Activated CD8-positive, alpha-beta memory T cell treated with anti-CD3 and anti-CD28 coated beads, Interleukin-2, amount 50 U/mL, for 4 hours (primary cell): ENCODE results near the gene TEKT3.

Experiments used
- DNase-seq: peaks from one replicate; pipeline ENCODE4 v3.0.0-alpha.2; 2020

The TEKT3 gene

DNA sequence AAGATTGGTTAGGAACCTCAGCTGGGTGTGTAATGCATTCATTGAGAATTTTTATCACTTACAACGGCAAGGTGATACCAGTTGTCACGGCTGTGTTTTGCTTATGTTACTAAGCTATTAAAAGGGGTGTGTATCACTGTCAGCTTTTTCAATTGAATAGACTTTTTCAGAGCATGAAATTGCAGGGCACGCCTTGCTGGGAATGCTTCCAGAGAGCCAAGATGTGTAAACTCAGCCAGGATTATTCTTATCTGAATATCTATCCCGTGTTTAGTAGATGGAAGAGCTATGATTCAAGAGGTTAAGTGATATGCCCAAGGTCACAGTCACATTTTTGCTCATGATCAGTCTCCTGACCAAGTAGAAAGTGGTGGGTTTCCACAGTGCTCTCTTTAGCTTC, 6.6 kb upstream of the TEKT3 start:
- DNase-seq = no peak

GRCh38 chr17:15346066-15346595, 4.7 kb upstream of the TEKT3 start:
- no peak for DNase-seq

GRCh38 chr17:15343749-15344148, 2.4 kb upstream of the TEKT3 start:
- DNase-seq = no peak

DNA sequence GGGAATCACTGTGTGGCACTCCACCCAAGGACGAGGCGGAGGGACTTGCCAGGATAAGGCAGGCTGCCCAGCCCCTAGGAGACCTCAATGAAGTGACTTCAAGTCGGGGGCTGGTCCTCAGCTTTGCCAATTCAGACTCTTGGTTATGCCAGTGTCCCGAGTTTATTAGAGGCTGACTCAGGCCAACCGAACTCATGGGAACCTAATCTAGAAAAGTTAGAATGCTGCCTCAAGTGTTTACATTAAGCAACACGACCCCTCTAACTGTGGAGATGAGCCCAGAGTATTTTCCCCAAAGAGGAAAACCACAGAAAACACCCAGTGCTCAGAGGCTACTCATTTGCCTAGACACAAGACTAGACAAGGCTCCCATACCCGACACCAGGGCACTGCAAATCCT, 1.1 kb upstream of the TEKT3 start:
- DNase-seq = no peak

GRCh38 chr17:15341966-15342365, 569 bp upstream of the TEKT3 start:
- DNase-seq = no peak

- DNase-seq = no peak
Measured at GRCh38 chr17:15340966-15341365, 431 bp downstream of the TEKT3 start.

GRCh38 chr17:15335446-15335845, 6.0 kb downstream of the TEKT3 start:
- DNase-seq = no peak

DNA sequence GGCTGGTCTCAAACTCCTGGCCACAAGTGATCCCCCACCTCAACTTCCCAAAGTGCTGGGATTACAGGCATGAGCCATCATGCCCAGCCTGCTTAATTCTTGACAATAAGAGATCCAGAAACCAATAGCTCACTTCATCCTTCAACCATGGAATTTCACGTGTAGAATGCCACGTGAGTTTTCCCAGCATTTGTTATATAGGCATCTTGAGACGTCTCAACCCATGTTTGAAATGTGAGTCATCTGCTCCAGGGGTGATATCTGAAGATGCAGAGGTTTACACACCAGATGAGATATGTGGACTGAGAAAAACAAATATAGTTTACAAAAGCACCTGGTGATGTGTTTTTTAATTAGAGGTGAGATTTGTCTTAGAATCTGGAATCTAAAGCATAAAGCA, 7.1 kb downstream of the TEKT3 start:
- no peak for DNase-seq

DNA sequence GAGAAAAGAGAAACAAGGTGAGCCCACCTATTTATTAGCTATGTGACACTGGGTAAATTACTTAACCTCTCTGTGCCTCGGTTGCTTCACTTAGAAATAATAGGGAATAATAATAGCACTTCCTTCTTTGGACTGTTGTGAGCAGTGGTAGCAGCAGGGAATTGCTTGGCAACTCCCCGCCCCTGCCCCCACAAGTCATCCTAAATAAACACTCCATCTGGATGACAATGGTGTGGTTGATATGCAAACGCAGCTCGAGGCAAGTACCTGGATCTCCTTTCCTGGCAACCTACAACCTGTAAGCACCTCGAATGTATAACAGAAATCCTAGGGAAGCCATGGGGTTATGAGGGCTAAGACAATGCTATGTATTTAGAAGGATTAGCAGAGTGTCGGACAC, 9.1 kb downstream of the TEKT3 start:
- no peak for DNase-seq

DNA sequence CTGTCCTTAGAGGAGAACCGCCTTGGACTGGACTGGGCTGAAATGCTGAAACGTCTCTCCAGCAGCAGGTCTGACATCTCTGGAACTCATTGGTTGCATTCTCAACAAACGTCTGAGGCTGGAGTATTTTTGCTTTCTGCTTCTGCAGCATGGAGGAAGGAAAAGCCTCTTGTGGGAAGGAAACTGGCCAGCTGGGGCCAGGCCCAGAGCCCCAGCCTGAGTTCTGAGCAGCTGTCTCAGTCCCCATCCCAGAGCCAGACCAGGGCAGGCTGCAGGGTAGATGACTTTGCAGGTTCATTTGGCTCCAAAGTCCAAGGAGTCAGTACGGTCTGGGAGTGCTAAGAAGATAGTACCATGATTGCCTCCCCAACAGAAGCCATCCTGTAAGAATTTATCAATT, 18.3 kb downstream of the TEKT3 start:
- no peak for DNase-seq

GRCh38 chr17:15321556-15322251, 19.7 kb downstream of the TEKT3 start:
- no peak for DNase-seq

DNA sequence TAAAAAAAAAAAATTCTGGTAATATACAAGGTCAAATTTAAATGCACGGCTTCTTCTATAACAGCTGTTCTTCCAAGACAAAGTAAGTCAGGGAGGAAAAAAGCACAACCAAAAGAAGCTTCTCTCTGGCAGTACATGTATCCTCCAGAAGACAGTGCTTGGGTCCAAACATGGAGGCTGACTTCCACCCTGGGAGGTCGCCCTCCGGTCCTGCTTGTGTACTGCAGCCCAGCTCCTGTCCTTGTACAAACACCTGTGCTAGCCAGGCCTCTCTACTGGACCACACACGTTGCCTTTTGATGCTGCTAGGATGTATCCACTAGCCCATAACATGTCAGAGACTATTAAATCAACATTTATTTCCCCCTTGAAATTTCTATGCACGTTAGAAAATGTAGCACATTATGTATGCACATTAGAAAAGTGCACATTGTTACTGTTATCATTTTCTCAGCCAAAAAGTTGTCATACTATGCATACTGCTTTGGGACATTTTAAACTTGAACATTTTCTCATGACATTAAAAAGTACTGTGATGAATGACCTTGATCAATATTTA, 21.9 kb downstream of the TEKT3 start:
- no peak for DNase-seq

GRCh38 chr17:15311996-15312395, 29.4 kb downstream of the TEKT3 start:
- no peak for DNase-seq

DNA sequence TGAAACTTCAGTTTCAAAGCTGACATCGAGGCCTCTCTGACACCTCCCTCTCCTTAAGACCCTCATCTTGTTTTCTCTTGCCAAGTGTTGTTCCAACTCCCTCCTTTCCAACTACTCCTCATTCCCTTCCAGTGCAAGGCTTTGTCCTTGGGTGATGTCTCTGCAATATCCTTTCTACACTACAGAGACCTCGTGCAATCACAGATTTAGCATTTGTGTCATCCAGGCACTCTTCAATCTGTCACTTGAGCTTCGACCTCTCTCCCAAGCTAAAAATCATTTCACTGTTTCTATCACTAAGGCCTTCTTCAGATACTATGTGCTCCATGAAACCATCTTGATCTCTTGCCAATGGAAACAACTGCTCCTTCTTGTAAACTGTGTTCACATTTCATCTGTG, 31.6 kb downstream of the TEKT3 start:
- no peak for DNase-seq

GRCh38 chr17:15309236-15309635, 32.2 kb downstream of the TEKT3 start:
- DNase-seq = no peak

DNA sequence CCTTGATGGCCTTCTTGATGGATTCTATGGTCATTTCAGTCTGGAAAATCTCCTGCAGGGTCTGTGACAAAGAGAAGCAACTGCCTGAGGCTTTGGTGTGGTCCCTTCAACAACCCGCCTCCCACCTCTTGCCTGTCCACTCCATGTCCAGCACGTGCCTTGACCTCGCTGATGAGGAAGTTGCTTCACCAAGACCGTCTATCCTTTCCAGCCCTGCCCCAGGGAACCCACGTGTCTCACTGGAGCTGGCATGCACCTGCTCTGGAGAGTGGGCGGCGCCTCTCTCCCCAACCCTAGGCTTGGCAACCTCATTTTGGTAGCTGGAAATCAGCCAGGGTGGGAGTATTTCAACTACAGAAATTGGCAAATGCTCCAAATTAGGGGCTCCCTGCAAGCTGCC, 32.6 kb downstream of the TEKT3 start:
- no peak for DNase-seq

- DNase-seq = no peak
Measured at GRCh38 chr17:15307710-15308111, 33.7 kb downstream of the TEKT3 start.

- no peak for DNase-seq
Measured at GRCh38 chr17:15303851-15304250, 37.5 kb downstream of the TEKT3 start.

- no peak for DNase-seq
Measured at GRCh38 chr17:15303268-15303667, 38.1 kb downstream of the TEKT3 start.

GRCh38 chr17:15301845-15302244, 39.6 kb downstream of the TEKT3 start:
- DNase-seq = no peak

DNA sequence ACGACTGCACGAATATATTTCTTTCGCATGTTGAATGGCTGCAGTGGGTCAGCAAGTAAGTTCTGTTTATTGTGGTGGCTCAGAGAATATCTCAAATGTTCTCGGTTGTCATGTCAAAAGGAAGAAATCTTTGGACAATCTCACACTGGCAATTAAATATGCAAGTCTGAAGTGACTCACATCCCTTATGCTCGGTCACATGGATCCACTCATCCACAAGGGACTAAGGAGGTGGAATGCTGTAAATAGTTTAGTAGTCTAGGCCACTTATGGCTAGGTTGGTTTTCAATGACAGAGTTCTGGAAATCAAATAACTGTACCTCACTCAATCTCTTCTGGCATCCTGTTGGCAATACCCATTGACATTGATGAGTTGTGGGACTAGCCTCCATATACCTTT, 43.2 kb downstream of the TEKT3 start:
- DNase-seq = no peak

GRCh38 chr17:15293558-15293957, 47.8 kb downstream of the TEKT3 start:
- no peak for DNase-seq

GRCh38 chr17:15291674-15292361, 49.6 kb downstream of the TEKT3 start:
- DNase-seq = no peak

DNA sequence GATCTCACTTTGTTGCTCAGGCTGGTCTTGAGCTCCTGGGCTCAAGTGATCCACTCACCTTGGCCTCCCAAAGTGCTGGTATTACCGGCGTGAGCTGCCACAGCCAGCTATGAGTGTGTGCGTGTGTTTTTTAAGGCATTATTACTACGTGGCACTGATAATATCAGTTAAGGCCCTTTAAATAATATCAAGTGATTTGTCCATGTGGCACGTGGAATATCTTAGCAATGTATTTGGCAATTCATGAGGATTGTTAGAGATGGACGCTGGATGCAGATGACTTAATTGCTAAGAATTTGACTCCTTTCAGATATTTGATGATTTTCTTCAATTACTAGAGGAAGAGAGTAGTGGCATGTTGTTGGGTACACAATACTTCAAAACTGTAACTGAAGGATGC, 50.8 kb downstream of the TEKT3 start:
- no peak for DNase-seq
